ENCODE data around the gene SKAP1. TPM values are rescaled to one million over a fixed set of nuclear protein-coding genes. Genes with fewer than 3 reads are reported as not detected.
A peak's percentile ranks its signal among the peaks of the same experiment; 100 is the strongest.
"Not testable (repeated sequence)": the region's sequence is repeated elsewhere in the genome, so short reads cannot be mapped to it uniquely, and the experiment has no call there.

SKAP1 gene
- polyA plus RNA-seq, 10 donors = 0.34 to 5.4 (median 0.46) TPM; not detected in 2

- no peak for DNase-seq
Measured at GRCh38 chr17:48413613-48414405, 16.2 kb downstream of the SKAP1 start.

DNA sequence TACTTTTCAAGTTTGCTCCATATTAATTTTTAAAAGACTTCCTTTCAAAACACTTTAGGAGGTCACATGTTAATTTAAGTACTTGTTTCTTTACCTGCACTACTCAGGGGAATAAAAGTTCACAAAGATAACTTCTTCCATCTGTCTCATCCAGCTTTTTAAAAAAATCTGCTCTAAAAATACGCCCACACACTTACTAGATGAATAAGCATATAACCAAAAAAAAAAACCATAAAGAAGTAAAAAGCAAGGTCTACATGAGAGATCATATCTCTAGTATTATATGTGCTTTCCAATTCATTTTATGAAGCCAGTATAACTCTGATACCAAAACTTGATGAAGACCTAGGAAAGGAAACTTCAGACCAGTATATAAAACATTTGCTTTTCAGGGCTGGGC is 17.2 kb downstream of the SKAP1 start:
- no peak for DNase-seq

DNA sequence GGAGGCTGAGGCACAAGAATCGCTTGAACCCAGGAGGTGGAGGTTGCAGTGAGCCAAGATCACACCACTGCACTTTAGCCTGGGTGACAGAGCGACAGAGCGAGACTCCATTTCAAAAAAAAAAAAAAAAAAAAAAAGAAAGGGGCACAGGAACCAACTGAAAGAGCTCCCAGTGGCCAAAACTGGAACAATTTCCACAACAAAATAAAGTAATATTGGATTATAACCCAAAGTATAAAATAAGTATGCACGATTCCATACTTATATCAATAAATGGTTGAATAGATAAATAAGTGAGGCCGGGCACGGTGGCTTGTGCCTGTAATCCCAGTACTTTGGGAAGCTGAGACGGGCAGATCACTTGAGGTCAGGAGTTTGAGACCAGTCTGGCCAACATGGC is 19.2 kb downstream of the SKAP1 start:
- not testable (repeated sequence) for DNase-seq

GRCh38 chr17:48409607-48410006 is 20.4 kb downstream of the SKAP1 start:
- DNase-seq = no peak

DNA sequence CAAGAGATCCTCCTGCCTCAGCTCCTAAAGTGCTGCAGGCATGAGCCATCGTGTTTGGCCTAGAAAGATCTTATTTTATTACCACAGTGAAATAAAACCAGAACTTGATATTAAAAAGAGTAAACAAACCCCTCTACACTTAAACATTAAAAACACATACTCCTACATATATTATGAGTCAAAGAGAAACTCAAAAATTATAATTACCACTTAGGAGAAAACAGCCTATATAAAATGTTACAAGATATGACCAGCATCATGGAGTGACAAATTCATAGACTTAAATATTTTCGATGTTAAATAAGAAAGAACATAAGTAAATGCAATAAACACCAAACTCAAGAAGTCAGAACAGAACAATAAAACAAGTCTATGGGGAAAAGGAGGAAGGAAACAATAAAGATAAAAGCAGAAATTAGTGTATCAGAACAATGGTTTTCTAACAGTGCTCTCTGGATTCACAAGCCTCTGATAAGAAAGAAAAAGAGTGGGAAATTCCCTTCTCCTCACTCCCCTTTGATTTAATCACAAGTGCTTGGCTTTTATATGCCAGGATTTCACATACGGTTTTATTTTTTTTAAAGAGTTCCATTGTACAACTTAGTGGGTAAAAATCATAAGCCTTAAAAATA is 23.0 kb downstream of the SKAP1 start:
- no peak for DNase-seq

- no peak for DNase-seq
Measured at GRCh38 chr17:48394821-48395220, 35.2 kb downstream of the SKAP1 start.

- DNase-seq = peak in 1 of 3 donors; percentile 5
Measured at GRCh38 chr17:48393283-48393682, 36.7 kb downstream of the SKAP1 start.

GRCh38 chr17:48392857-48393256 is 37.2 kb downstream of the SKAP1 start:
- DNase-seq = peak in 1 of 3 donors; percentile 9

- DNase-seq = no peak
Measured at GRCh38 chr17:48391444-48391843, 38.6 kb downstream of the SKAP1 start.

GRCh38 chr17:48389903-48390302 is 40.1 kb downstream of the SKAP1 start:
- DNase-seq = no peak

- DNase-seq = no peak
Measured at GRCh38 chr17:48388955-48389743, 40.9 kb downstream of the SKAP1 start.

DNA sequence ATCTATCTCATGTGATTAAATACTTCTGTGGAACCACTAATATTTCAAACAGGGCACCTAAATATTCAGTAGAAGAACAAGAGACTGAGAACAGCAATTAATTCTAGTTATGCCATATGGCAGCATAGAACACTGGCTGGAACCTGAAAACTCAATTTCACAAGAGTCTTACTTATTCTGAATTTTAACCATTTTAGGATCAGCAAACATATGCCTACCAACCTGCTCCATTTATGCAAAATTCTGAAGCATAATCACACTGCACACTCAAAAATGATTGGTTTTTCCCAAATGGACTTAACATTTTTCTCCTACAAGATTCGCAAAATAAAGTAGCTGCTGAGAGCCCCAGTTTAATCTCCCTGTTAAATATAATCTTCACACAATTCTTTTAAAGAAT is 43.2 kb downstream of the SKAP1 start:
- DNase-seq = no peak

GRCh38 chr17:48385319-48385718 is 44.7 kb downstream of the SKAP1 start:
- no peak for DNase-seq

DNA sequence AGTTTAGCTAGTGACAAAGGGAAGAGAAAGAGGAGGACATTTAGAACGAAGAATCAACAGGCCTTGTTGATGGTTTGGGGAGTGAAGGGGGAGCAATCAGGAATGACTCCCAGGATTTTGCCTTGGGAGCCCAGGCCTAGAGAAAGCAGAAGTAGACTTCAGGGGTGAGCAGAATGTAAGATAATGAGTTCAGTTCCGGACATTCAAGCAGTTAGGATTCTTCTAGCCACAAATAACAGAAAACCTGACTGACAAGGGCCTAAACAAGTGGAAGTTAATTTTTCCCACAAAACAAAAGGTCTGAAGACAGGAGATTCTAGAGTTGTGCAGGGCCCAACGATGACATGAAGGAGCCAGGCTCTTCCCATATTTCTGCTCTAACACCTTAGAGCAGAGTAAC is 45.9 kb downstream of the SKAP1 start:
- DNase-seq = no peak

DNA sequence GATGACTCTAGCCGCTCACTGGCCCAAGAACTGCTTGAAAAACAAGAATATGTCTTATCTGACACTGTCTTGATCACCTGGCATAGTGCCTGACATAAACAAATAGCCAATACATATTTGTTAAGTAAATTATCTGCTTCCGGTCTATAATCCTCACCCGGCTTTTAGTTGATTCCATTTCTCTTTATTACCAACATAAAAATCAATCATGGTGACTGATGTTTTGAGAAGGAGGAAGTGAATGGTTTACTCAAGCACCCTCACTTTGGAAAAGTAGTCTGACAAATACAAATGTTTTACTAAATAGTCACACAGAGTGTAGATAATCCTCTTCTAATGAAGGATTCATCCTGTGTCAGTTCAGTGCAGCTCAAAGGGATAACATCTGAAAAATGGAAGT is 47.0 kb downstream of the SKAP1 start:
- DNase-seq = no peak

GRCh38 chr17:48378708-48379392 is 51.2 kb downstream of the SKAP1 start:
- DNase-seq = no peak

DNA sequence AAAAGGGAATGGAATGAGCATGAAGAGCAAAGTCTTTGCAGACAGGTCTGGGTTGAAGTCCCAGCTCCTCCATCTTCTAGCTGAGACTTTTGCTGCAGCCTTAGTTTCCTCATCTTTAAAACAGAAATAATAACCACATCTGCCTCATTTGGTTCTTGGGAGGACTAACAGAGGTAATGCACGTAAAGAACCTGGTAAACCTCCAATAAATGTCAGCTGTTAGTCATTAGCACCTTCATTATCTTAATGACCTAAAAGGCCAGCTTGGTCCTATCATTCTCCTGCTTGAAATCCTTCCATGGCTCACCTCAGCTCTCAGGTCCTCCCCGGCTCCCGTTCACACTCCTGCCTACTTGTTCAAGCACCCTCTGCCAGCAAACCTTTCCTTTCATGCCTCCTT is 51.8 kb downstream of the SKAP1 start:
- DNase-seq = no peak

DNA sequence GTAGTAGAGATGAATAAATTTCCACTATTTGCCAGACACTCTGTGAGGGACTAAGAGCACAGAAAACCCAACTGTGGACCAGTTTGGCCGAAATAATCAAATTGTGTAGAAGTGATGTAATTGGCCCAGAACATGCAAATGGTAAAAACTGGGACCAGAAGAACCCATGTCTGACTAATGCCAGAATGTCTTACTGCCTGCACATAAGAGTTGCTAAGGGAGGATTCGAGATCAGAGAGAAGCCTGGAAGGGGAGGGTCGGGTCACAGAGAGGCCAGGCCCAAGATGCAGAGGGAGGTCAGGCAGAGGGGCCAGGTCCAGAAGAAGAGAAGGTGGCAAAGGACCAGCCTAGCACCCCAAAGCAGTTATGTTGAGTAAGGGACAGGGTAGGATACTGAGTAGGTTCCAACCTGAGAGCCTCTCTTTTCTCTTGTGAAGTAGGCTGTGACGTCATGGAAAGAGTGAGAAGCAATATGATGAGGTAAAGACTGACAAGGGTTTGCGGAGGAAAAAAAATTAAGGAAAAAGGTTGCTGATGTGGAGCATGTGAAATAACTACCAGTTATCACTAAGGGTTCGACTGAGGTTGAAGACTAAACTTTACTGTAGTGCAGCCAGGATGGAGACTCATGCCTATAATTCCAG is 53.2 kb downstream of the SKAP1 start:
- DNase-seq = no peak

DNA sequence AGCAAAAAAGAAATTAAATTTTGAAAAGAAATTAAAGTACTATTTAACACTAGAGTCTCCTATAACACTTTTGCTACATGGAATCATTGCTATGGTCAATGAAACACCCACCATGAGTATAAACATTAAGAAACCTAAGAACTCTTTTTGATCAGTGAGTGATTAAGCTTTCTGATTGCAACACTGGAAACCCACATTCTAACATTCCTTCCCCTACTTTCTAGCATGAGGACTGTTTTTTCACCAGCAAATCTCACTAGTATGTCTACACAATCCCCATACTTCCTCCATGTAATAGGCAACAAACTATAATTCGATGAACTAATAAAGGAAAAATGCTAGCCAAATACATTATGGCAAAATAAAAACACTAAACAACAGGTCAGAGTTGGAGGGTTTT is 54.7 kb downstream of the SKAP1 start:
- DNase-seq = no peak

DNA sequence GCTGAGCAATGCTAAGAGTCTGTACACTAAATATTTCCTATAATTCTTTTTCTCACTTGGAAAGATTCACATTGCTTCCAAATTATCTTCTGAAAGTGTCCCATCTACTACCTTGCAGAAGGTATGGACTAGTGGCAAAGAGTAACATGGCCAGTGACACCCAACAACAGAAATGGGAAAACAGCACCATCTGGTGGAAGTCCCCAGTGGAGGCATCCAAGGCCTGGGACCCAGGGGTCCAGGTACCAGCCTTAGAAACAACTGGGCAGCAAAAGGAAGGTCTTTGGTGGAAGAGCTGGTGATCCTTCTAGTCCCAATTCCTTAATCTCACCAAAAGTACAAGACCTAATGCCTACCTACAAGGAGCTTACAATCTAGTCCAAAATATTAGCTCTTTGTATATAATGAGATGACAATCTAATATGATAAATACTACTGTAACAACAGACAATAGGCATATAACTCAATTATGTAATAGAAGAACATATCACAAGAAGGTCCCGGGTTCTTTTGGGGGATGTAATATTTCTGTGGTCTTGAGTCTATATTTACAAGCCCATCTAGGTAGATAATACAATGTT is 55.3 kb downstream of the SKAP1 start:
- no peak for DNase-seq

- no peak for DNase-seq
Measured at GRCh38 chr17:48373883-48374282, 56.1 kb downstream of the SKAP1 start.

Data from muscle of back (tissue), 11 donors.